BLaER1 (cell line): ENCODE results near the gene RTKN.
"Not testable (repeated sequence)": the region's sequence is repeated elsewhere in the genome, so short reads cannot be mapped to it uniquely, and the experiment has no call there.

Experiments used
- H3K27ac ChIP-seq: shearing (Covaris generic); formaldehyde crosslinking; 2 replicates; pipeline ENCODE4 v1.8.1; 2022
- H3K27me3 ChIP-seq: shearing (Covaris generic); formaldehyde crosslinking; 2 replicates; pipeline ENCODE4 v1.8.1; 2022
- H3K36me3 ChIP-seq: shearing (Covaris generic); formaldehyde crosslinking; 2 replicates; pipeline ENCODE4 v1.8.1; 2022
- H3K4me1 ChIP-seq: shearing (Covaris generic); formaldehyde crosslinking; 2 replicates; pipeline ENCODE4 v1.8.1; 2022
- H3K4me2 ChIP-seq: shearing (Covaris generic); formaldehyde crosslinking; 2 replicates; pipeline ENCODE4 v1.8.1; 2022
- H3K4me3 ChIP-seq: shearing (Covaris generic); formaldehyde crosslinking; 2 replicates; pipeline ENCODE4 v1.8.1; 2022
- H3K9ac ChIP-seq: shearing (Covaris generic); formaldehyde crosslinking; 2 replicates; pipeline ENCODE4 v1.8.1; 2022
- H3K9me3 ChIP-seq: shearing (Covaris generic); formaldehyde crosslinking; 2 replicates; pipeline ENCODE4 v1.8.1; 2022
- H4K20me1 ChIP-seq: shearing (Covaris generic); formaldehyde crosslinking; 2 replicates; pipeline ENCODE4 v1.8.1; 2022
- Cebpa-rat ChIP-seq: shearing (Covaris generic); IDR thresholded peaks from 2 replicates; pipeline ENCODE4 v1.8.1; 2022

The RTKN gene

GRCh38 chr2:74426181-74426758, 15.5 kb downstream of the RTKN start:
- Histone ChIP-seq H3K27ac (no peak overlapping the region), H3K27me3 (no peaks in the 10 kb centered on the region), H3K4me1 (peaks cover 18% of the 10 kb centered on the region), H3K4me3 (no peak overlapping the region), H3K9me3 (no peaks in the 10 kb centered on the region), H4K20me1 (no peaks in the 10 kb centered on the region), H3K4me2 (no peak overlapping the region), H3K36me3 (peaks cover 74% of the 10 kb centered on the region), H3K9ac (no peak overlapping the region; the same call in 1 of the 2 replicates)
- no peak for TF ChIP-seq Cebpa-rat

GRCh38 chr2:74425523-74425922, 16.2 kb downstream of the RTKN start:
- no peak for TF ChIP-seq Cebpa-rat
- H3K4me1 ChIP-seq: peaks cover 25% of the 10 kb centered on the region
- H3K27ac ChIP-seq: no peak overlapping the region
- H3K4me2 ChIP-seq: no peak overlapping the region
- no peak overlapping the region for H3K9ac ChIP-seq
- H3K9me3 ChIP-seq: no peaks in the 10 kb centered on the region
- H3K4me3 ChIP-seq: no peak overlapping the region
- no peaks in the 10 kb centered on the region for H4K20me1 ChIP-seq
- H3K36me3 ChIP-seq: peaks cover 67% of the 10 kb centered on the region
- peaks cover 4% of the 10 kb centered on the region; the same call in 1 of the 2 replicates for H3K27me3 ChIP-seq

GRCh38 chr2:74424995-74425406, 16.7 kb downstream of the RTKN start:
- Histone ChIP-seq H3K9me3 (no peaks in the 10 kb centered on the region), H3K9ac (no peak overlapping the region), H3K27ac (no peak overlapping the region), H3K4me2 (no peak overlapping the region), H4K20me1 (no peaks in the 10 kb centered on the region), H3K36me3 (peaks cover 62% of the 10 kb centered on the region), H3K4me1 (peaks cover 28% of the 10 kb centered on the region), H3K27me3 (peaks cover 8% of the 10 kb centered on the region; the same call in 1 of the 2 replicates), H3K4me3 (no peak overlapping the region)
- no peak for TF ChIP-seq Cebpa-rat

GRCh38 chr2:74424139-74424992, 17.4 kb downstream of the RTKN start:
- H3K9ac ChIP-seq: no peak overlapping the region
- peaks cover 8% of the 10 kb centered on the region; the same call in 1 of the 2 replicates for H3K27me3 ChIP-seq
- H3K4me3 ChIP-seq: no peak overlapping the region
- no peak overlapping the region for H3K4me2 ChIP-seq
- H3K4me1 ChIP-seq: peaks cover 34% of the 10 kb centered on the region
- H3K27ac ChIP-seq: no peak overlapping the region
- H4K20me1 ChIP-seq: no peaks in the 10 kb centered on the region
- no peaks in the 10 kb centered on the region for H3K9me3 ChIP-seq
- no peak for TF ChIP-seq Cebpa-rat
- peaks cover 55% of the 10 kb centered on the region for H3K36me3 ChIP-seq

- H3K4me1 ChIP-seq: peaks cover 38% of the 10 kb centered on the region
- H3K36me3 ChIP-seq: peaks cover 46% of the 10 kb centered on the region
- no peak for TF ChIP-seq Cebpa-rat
- H3K27me3 ChIP-seq: peaks cover 8% of the 10 kb centered on the region; the same call in 1 of the 2 replicates
- H3K4me3 ChIP-seq: no peak overlapping the region
- no peaks in the 10 kb centered on the region for H4K20me1 ChIP-seq
- H3K27ac ChIP-seq: no peak overlapping the region
- H3K9ac ChIP-seq: no peak overlapping the region
- H3K4me2 ChIP-seq: no peak overlapping the region
- H3K9me3 ChIP-seq: no peaks in the 10 kb centered on the region
Observed at GRCh38 chr2:74423231-74424095, 18.3 kb downstream of the RTKN start.

GRCh38 chr2:74421221-74421870, 20.4 kb downstream of the RTKN start, which contains the start of the genes C2orf81 and WDR54:
Gene C2orf81, minus strand, starts transcription at chr2:74421619. Its CDS starts 59 bp downstream, at chr2:74421560.
Gene WDR54, plus strand, starts transcription at chr2:74421730. Its CDS starts 424 bp downstream, at chr2:74422154.
- Histone ChIP-seq H3K27ac (0 out of 2 replicates have a peak within 1 kb of the TSS, but pooled peaks have one; percentile 38), H3K36me3 (peaks cover 25% of the 10 kb centered on the region), H4K20me1 (no peaks in the 10 kb centered on the region), H3K4me2 (peak within 1 kb of the TSS; percentile 96), H3K27me3 (peaks cover 21% of the 10 kb centered on the region), H3K9ac (peak within 1 kb of the TSS; percentile 69), H3K4me1 (peaks cover 44% of the 10 kb centered on the region), H3K4me3 (peak within 1 kb of the TSS; percentile 86), H3K9me3 (no peaks in the 10 kb centered on the region)
- no peak for TF ChIP-seq Cebpa-rat

- H3K27ac ChIP-seq, H4K20me1 ChIP-seq, H3K9ac ChIP-seq, H3K9me3 ChIP-seq: not testable (repeated sequence)
- Histone ChIP-seq H3K36me3 (peaks cover 18% of the 10 kb centered on the region), H3K4me1 (peaks cover 52% of the 10 kb centered on the region), H3K4me3 (peak overlapping the region; percentile 86; the same call in 1 of the 2 replicates), H3K27me3 (peaks cover 28% of the 10 kb centered on the region), H3K4me2 (peak overlapping the region; percentile 96)
Observed at GRCh38 chr2:74420443-74421103, 21.2 kb downstream of the RTKN start.

- H3K36me3 ChIP-seq: peaks cover 12% of the 10 kb centered on the region
- no peak for TF ChIP-seq Cebpa-rat
- no peak overlapping the region for H3K27ac ChIP-seq
- no peak overlapping the region for H3K4me3 ChIP-seq
- H3K9me3 ChIP-seq: no peaks in the 10 kb centered on the region
- H3K4me1 ChIP-seq: peaks cover 58% of the 10 kb centered on the region
- H3K4me2 ChIP-seq: no peak overlapping the region
- no peaks in the 10 kb centered on the region for H4K20me1 ChIP-seq
- H3K9ac ChIP-seq: no peak overlapping the region
- peaks cover 34% of the 10 kb centered on the region for H3K27me3 ChIP-seq
Observed at GRCh38 chr2:74420006-74420405, 21.7 kb downstream of the RTKN start.
